AG09309 (cell line): Measurements from ENCODE around the gene SLAMF7.

ENCODE experiments used
- DNase-seq: peaks from one replicate; pipeline ENCODE4 v3.0.0-alpha.2; 2010; ENCODE audit warnings: low read depth
- H3K4me3 ChIP-seq: 2 replicates; pipeline ENCODE4 v1.5.1; 2011; ENCODE audit warnings: mild to moderate bottlenecking, low read depth, low read length, moderate library complexity; ENCODE audit not compliant: control insufficient read depth
- CTCF ChIP-seq: IDR thresholded peaks from 2 replicates; pipeline ENCODE4 v1.5.1; 2011; ENCODE audit warnings: mild to moderate bottlenecking, low read depth, low read length, inconsistent platforms; ENCODE audit not compliant: insufficient read depth, control insufficient read depth; ENCODE audit errors: missing control alignments

SLAMF7 gene

GRCh38 chr1:160789051-160789701 is 50.1 kb downstream of the SLAMF7 start:
- no peak for TF ChIP-seq CTCF
- no peak for DNase-seq
- H3K4me3 ChIP-seq = no peak overlapping the region

GRCh38 chr1:160789702-160790611 is 50.9 kb downstream of the SLAMF7 start:
- H3K4me3 ChIP-seq = no peak overlapping the region
- no peak for DNase-seq
- no peak for TF ChIP-seq CTCF

- H3K4me3 ChIP-seq = no peak overlapping the region
- TF ChIP-seq CTCF = no peak
- no peak for DNase-seq
These were observed 55.3 kb downstream of the SLAMF7 start for GRCh38 chr1:160794376-160794775.

GRCh38 chr1:160795951-160796383 is 56.9 kb downstream of the SLAMF7 start, which contains the start of gene LY9:
LY9 (plus strand) TSS chr1:160796174; CDS start chr1:160796188, 14 bp downstream.
- no peak within 1 kb of the TSS for H3K4me3 ChIP-seq
- TF ChIP-seq CTCF = no peak

GRCh38 chr1:160797271-160797709 is 58.2 kb downstream of the SLAMF7 start:
- no peak for DNase-seq
- no peak for TF ChIP-seq CTCF
- H3K4me3 ChIP-seq = no peak overlapping the region

More at GRCh38 chr1:160795951-160796383, 56.9 kb downstream of the SLAMF7 start, which contains the start of gene LY9:
- DNase-seq = no peak

- no peak for DNase-seq
- TF ChIP-seq CTCF = no peak
- H3K4me3 ChIP-seq = no peak overlapping the region
These were observed 58.8 kb downstream of the SLAMF7 start for GRCh38 chr1:160797861-160798273.
